ENCODE measurements around the gene ADAMTSL2. TPM values are rescaled to one million over a fixed set of nuclear protein-coding genes. Genes with fewer than 3 reads are reported as not detected.

The ADAMTSL2 gene
- total RNA-seq, 4 donors from 2014 or later, result 0.34 to 0.75 (median 0.57) TPM

- TF ChIP-seq CTCF (IDR thresholded peaks at IDR 0.05; ENCODE audit: low read depth), result no peak
These were observed 69.7 kb downstream of the ADAMTSL2 start for GRCh38 chr9:133604214-133604613.

- TF ChIP-seq CTCF (IDR thresholded peaks at IDR 0.05; ENCODE audit: low read depth), result no peak
These were observed 70.4 kb downstream of the ADAMTSL2 start for GRCh38 chr9:133604856-133605255.

DNA sequence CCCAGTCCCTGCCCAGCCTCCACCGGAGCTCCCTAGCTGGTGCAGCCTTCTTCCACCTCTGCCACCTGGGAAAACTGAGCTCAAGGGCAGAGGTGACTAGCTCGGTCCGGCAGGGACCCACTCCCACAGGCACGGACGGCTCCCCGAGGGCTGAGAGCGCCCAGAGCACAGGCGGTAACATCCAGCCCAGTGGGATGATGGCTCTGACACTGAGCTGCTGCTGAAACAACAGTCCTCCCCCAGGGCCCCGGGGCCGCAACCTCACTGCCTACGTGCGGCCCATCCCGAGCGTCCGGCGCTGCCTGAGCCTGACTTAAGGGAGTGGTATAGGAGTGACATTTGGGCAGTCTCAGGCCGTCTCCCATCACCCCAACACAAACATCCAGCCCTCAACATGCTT, 70.9 kb downstream of the ADAMTSL2 start:
- TF ChIP-seq CTCF (IDR thresholded peaks at IDR 0.05; ENCODE audit: low read depth), result no peak

- no peak for TF ChIP-seq CTCF (IDR thresholded peaks at IDR 0.05; ENCODE audit: low read depth)
These were observed 71.6 kb downstream of the ADAMTSL2 start for GRCh38 chr9:133605856-133606707.

DNA sequence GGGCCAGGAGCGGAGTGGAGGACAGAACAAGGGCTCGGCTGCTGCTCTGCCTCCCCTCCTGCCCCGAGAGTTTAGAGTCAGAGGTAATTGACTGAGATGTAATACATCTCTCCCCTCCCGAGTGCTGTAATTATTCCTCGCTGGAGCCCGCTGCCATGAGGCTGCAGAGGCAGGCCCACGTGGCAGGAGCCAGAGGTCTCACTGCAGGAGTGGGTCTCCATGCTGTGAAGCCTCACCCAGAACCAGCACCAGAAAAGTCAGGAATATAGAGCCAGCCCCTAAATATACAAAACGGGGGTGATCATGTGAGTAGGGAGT, 72.2 kb downstream of the ADAMTSL2 start:
- no peak for TF ChIP-seq CTCF (IDR thresholded peaks at IDR 0.05; ENCODE audit: low read depth)

GRCh38 chr9:133607381-133607780, 72.9 kb downstream of the ADAMTSL2 start:
- no peak for TF ChIP-seq CTCF (IDR thresholded peaks at IDR 0.05; ENCODE audit: low read depth)

DNA sequence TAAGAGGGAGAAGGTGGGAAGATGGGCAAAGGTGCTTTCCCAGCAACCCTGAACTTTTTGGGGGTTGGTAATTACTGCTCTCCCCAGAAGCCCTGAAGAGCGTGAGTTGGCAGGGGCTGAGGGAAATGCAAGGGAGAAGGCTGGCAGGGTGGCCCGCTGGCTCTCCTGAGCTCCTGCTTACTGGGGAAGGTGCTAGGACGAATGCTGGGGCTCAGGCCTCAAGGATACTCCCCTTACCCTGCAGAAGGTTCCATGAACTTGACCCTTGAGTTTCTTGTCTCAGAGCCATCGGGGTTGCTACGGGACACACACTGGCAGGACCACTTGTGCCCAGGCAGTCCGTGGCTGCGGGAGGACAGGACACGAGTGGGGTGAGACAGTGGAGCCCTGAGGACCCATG, 73.5 kb downstream of the ADAMTSL2 start:
- no peak for TF ChIP-seq CTCF (IDR thresholded peaks at IDR 0.05; ENCODE audit: low read depth)

Data from subcutaneous adipose tissue (tissue), 4 donors.